GM21528 (cell line): ENCODE measurements around the gene STK4.
"Not testable (repeated sequence)": the region's sequence is repeated elsewhere in the genome, so short reads cannot be mapped to it uniquely, and the experiment has no call there.

Source experiments
- ATAC-seq: cut with Tn5 transposase; IDR thresholded peaks from one replicate; pipeline ENCODE4 v1.9.1; 2021; ENCODE audit warnings: mild to moderate bottlenecking, moderate library complexity; ENCODE audit not compliant: unreplicated experiment, low FRiP score

STK4 gene

DNA sequence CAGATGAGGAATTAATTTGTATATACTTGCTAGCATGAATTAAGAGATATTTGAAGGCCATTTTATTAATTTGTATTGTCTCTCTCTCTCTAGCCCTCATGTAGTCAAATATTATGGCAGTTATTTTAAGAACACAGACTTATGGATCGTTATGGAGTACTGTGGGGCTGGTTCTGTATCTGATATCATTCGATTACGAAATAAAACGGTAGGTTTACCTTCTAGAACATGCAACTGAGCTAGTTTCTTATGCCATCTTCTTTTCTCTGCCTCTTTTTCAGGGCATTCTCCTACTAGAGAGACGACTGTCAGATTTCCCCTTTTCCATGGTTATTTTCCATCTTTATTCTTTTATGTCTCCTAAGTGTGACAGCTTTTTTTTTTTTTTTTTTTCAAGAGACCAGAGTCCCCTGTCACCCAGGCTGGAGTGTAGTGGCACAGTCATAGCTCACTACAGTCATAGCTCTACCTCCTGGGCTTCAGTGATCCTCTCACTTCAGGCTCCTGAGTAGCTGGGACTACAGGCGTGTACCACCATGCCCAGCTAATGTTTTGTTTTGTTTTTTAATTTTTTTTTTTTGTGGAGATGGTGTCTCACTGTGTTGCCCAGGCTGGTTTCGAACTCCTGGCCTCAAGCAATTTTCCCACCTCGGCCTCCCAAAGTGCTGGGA lies 15.6 kb downstream of the STK4 start:
- ATAC-seq: no peak

DNA sequence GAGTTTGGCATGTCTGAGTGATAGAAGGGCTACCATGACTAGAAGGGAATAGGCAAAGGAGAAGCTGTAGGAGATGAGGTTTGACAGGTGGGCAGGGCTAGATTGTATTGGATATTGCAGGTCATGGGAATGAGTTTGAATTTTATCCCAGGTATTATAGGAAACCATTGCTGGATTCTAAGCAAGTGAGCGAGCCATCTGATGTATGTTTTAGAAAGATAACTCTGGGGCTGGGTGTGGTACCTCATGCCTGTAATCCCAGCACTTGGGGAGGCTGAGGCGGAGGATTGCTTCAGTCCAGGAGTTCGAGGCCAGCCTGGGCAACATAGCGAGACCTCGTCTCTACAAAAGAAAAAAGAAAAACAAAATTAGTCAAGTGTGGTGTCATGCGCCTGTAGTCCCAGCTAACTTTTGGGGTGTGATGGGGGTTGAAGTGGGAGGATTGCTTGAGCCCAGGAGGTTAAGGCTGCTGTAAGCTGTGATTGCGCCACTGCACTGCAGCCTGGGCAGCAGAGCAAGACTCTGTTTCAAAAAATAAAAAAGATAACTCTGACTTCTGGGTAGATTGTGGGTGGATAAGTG lies 16.9 kb downstream of the STK4 start:
- ATAC-seq: no peak

DNA sequence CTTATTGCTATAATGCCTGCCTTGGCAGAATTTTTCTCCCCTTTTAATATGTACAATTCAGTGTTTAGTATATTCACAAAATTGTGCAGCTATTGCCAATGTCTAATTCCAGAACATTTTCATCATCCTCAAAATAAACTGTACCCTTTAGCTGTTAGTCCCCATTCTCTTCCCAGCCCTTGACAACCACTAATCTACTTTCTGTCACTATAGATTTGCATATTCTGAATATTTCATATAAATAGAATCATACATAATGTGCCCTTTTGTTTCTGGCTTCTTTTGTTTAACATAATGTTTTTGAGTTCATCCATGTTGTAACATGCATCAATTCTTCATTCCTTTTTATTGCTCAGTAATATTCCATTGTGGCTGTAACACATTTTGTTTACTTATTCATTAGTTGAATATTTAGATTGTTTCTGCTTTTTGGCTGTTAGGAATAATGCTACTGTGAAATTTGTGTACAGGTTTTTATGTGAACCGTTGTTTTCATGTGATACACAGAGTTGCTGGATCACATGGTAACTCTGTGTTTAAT lies 22.4 kb downstream of the STK4 start:
- no peak for ATAC-seq

DNA sequence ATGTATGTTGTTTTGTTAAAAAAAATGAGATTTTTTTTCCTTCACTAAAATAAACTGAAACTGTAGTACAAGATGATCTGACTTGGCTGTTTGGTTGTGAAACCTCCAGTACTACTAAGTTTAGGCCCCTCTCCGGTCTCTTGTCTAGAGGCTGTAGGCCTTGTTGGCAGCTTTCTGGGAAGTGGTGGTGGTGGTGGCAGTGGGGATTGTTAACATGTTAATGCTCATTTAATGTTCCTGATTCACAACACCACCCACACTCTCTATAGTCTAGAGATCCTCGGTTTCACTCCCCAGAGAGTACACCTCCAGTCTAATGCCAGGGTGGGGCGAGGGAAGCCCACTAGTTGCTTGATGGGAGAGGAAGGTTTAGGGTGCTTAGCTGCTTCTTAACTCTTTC lies 24.1 kb downstream of the STK4 start:
- no peak for ATAC-seq

DNA sequence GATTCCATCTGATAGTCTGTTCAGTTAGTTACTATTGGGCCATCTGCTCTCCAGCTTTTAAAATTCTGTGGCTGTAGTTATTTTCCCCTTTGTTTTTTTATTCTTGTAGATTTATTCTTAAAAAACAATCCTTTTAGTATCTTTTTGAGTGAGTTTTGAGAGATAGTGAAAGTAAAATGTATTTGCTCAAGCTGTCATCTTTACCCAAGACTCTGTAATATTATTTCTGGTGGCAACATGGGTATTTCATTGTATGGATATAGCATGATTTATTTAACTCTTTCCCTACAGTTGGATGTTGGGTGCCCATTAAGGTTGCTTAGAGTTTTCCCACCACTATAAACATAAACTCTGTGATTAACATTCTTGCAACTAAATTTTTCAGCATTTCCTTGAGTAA lies 24.6 kb downstream of the STK4 start:
- ATAC-seq: no peak

DNA sequence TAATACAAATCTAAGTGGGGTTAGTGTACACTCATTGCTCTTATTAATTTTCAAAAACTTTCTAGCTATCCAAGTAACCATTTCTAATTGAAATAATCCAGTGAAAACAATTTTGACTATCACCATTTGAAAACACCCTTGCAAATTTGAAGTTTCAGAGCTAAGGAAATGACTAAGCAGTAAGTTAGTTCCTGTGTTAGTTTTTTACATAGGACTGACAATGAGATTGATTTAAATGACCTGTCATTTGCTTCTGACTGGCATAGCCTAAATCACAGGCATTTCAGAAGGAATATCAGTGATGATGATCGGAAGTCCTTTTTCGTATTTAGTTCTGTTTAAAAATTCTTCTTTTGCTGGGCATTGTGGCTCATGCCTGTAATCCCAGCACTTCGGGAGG lies 27.0 kb downstream of the STK4 start:
- no peak for ATAC-seq

DNA sequence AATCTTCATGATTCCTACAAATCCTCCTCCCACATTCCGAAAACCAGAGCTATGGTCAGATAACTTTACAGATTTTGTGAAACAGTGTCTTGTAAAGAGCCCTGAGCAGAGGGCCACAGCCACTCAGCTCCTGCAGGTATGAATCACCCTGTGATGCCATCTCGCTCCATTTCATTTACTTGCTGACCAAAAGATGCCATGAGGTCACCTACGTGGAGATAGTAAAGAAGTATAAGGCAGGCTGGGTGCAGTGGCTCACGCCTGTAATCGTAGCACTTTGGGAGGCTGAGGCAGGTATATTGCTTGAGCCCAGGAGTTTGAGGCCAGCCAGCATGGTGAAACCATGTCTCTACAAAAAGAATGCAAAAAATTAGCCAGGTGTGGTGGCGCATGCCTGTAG lies 30.9 kb downstream of the STK4 start:
- no peak for ATAC-seq

DNA sequence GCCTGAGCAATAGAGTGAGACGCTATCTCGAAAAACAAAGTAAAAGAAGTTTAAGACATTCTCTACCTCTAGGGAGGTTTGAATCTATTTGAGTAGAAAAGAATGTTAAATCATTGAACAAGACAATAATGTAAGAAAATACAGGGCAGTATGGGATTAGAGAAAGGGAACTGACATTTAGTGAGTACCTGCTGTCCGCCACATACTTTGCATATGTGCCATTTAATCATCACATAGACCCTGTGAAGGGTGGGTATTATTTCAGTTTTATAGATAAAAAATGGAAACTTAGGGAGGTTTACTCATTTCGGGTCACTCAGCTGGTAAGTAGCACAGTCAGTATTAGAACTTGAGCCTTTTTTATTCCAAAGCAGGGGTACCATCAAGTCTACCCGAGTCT lies 31.4 kb downstream of the STK4 start:
- no peak for ATAC-seq

DNA sequence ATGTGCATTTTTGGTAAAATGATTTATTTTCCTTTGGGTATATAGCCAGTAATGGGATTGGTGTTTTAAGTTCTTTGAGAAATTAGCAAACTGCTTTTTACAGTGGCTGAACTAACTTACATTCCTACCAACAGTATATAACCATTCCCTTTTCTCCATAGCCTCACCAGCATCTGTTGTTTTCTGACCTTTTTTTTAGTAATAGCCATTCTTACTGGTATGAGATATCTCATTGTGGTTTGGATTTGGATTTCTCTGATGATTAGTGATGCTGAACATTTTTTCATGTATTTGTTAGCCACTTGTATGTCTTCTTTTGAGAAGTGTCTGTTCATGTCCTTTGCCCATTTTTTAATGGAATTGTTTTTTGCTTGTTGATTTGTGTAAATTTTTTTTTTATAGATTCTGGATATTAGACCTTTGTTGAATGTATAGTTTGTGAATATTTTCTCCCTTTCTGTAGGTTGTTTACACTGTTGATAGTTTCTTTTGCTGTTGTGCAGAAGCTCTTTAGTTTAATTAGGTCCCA lies 42.3 kb downstream of the STK4 start:
- no peak for ATAC-seq

DNA sequence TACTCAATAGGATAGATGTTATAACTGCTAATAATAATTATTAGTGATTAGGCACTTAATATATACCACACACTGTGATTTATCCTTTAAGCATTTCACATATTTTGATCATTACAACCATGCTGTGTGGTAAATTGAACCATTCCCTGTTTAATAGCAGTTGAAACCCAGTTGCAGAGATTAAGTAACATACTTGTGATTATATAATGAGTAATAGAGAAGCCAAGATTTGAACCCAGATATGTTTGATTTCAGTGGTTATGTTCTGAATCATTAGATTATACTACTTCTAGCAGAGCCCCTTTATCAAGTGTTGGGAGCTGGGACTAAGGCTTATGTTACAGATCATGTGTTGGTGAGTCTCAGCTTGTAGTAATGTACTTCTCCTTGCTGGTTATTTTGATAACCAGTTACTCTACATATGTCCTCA lies 44.1 kb downstream of the STK4 start:
- ATAC-seq: no peak

DNA sequence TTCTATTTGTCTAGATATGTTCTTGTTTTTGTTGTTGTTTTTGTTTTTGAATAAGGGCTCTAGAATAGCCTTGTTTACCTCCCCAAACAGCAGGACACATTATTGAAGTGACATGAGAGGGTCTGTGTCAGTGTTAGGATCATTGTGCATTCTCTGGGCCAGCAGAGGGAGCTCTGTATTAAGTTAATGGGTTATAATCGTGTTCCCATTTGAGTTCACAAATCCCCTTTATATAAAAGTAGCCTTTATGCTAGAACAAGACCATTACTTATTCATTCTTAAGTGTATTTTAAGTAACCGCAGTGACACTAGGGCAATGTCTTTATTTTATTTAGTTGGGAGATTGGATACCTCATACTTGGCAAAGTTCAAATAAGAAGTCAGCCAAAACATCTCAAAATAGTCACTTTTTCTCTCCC lies 44.8 kb downstream of the STK4 start:
- ATAC-seq: no peak

DNA sequence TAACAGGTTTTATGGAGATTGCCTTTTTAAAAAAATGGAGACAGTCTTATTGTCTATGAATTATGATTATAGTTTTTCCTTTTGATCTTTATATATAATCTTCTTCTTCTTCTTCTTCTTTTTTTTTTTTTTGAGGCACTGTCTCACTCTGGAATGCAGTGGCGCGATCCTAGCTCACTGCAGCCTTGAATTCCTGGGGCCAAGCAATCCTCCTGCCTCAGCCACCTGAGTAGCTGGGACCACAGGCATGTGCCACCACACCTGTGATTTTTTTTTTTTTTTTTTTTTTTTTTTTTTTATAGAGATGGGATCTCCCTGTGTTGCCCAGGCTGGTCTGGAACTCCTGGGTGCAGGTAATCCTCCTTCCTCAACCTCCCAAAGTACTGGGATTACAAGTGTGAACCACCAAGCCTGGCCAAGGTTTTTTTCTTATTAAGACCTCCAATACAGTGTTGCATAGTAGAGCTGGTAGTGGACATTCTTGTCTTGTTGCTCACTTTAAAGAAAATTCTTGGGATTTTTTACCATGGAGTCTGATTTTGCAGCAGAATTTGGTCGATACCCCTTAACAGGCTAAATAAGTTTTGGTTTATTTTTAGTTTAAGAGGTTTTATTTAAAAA lies 46.5 kb downstream of the STK4 start:
- ATAC-seq: no peak

DNA sequence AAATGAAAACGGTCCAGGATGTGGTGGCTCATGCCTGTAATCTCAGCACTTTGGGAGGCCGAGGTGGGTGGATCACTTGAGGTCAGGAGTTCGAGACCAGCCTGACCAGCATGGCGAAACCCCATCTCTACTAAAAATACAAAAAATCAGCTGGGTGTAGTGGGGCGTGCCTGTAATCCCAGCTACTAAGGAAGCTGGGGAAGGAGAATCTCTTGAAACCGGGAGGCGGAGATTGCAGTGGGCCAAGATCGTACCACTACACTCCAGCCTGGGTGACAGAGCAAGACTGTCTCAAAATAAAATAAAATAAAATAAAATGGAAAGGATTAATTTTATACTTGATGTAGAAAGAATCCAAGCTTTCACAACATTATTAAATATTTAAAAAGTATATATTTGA lies 47.8 kb downstream of the STK4 start:
- not testable (repeated sequence) for ATAC-seq

DNA sequence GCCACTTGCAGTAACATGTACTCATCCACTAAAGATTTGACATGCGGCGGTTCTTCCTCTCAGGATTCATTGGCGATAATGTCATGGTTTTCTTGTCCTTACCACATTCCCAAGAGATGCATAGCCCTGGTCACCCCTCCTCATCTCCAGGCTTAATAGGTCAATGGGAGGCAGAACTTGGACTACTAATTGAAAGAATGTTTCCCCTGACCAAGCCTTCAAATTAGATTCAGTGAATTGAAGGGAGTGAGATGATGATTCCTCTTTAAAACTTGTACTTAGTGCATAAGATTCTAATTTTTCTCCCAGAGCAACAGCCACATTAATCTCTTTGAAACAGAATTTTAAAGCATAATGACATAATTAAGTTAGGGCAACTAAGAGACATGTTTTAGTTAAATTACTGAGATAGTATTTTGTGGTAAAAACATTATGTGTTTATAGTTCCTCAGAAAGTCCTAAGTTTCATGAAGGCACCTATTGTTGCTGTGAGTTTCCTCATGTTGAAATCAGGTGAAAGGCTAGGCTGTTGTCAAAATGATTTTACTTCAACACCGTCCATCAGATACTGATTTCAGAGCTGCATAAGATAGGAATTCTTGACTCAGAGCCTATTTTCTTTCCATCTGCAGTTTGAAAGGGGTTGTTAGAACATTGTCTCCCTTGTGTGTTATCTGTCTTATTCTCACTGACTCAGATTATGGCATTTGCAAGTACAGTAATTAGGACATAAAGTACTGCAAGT lies 48.5 kb downstream of the STK4 start:
- no peak for ATAC-seq

DNA sequence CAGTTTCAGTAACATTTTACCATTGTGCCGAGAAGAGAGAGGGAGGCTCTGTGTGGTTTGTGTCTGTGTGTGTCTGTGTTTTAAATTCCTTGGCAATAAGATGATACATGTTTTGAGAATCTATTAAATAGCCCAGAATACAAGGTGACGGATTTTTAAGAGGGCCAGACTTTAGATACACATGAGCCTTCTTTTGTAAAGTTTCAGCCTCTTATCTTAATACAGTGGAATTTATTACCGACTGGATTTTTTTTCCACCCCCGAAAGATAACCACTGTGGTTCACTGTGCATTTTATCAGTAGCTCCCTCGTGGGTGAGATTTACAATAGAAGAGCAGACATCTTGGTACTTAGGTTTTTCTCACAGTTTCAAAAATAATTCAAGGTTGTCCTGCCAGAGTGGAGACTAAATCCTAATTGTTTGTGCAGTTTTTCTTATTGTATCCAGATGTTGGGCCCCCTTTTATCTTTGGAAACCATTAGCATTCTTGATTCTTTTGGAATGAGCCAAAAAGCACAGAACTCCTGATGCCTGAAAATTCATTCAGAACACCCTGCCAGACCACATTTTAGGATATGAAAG lies 49.9 kb downstream of the STK4 start:
- ATAC-seq: no peak

DNA sequence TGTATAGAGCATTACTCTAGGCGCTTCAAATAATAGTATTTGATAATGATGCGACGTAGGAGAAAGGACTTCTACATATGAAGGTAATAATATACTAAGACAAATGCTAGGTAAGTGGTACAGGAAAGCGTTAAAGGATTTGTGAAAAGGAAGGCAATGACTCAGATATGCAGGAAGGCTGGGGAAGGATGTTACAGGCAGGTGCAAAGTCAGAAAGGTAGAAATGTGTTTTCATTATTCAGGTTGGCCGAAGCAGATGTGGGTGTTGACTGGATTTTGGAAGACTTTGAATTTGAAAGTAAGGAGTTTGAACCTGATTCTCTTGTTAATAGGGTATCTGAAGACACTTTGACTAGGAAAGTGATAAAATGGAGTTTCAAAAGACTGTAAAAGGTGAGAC lies 51.0 kb downstream of the STK4 start:
- no peak for ATAC-seq

DNA sequence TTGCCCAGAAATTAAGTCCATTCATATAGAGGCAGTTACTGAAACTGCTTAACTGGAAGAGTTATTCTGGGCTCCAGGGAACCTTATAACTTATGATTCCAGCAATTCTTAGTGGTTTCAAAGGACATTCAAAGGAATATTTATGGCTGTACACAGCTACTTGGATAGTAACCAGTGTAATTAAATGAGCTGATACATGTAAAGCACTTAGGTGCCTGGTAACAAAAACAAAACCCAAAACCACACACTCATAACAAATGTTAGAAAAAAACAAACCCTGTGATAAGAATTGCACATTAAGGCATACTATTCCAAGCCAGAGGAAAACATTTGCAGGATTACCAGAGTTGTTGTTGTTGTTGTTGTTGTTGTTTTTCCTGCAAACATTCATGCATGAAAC lies 51.5 kb downstream of the STK4 start:
- no peak for ATAC-seq

DNA sequence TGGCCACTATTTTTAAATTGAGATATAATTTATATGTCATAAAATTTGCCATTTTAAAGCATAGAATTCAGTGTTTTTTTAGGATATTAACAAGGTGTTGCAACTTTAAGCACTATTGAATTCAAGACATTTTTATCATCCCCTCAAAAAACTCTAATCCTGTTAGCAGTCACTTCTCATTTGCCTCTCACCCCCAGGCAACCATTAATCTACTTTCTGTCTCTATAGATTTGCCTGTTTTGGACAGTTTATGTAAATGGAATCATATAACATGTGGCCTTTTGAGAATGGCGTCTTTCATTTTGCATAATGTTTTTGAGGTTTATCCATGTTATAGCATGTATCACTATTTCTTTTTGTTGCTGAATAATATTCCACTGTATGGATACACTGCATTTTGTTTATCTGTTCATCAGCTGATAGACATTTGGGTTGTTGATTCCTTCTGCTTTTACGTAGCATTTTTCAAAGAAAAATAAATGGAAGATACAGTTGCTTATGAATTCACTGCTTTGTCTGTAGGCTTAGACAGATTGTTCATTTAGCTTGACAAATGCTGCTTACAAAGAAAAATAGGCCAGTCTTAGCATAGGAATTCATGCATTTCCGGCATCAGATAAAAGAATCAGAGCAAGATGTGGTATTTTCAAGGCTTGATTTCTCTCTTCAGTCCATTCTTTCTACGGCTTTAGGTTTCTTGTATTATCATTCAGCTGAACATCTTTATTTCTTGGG lies 52.9 kb downstream of the STK4 start:
- ATAC-seq: no peak

DNA sequence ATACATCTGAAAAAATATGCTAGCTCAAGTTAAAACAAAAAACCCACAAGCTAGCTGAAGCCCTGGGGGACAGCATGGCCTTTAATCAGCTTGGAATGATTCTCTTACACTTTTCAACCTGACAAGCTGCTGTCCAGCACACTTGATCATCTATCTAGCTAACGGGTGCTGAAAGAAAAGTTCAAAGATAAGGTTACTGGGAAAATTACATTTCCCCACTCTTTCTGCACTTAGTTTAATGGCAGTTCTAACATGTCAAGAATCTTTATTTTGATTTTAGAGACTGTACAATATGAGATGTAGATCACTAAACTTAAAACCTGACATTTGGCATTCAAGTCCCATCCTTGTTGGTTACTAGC lies 53.4 kb downstream of the STK4 start:
- ATAC-seq: no peak

DNA sequence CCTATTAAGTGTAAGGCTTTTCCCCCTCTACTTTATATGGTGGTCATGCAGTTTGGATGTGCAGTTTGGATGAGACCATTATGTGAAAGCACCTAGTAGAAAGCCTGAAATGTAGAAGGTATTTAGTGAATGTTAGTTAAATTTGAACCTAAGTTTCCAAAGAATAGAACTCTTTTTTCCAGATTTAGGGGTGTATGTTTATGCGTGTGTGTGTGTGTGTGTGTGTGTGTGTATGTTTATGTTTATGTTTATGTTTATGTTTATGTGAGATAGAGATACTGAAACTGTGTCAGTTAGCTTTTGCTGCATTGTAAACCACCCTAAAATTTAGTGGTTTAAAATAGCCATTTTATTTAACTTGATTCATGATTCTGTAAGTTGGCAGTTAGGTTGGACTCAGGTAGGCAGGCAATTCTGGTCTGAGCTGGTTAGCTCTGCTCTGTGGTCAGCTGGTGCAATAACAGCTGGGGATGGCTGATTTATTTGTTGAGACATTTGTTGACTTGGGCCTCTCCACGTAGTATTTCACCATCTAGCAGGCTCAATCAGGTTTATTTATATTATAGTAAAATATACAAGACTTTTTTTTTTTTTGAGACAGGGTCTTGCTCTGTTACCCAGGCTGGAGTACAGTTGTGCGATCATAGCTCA lies 54.0 kb downstream of the STK4 start:
- no peak for ATAC-seq
